Measurements from ENCODE around the gene ZNF577.
"Not testable (repeated sequence)": the region's sequence is repeated elsewhere in the genome, so short reads cannot be mapped to it uniquely, and the experiment has no call there.

ZNF577 gene

GRCh38 chr19:51905639-51906038, 17.9 kb upstream of the ZNF577 start:
- H3K27ac ChIP-seq (ENCODE audit: poor library complexity, severe bottlenecking); H3K27me3 ChIP-seq (ENCODE audit: insufficient read depth, poor library complexity, severe bottlenecking); H3K4me1 ChIP-seq (ENCODE audit: insufficient read depth, poor library complexity, severe bottlenecking); H3K4me3 ChIP-seq (ENCODE audit: severe bottlenecking); ATAC-seq (ENCODE audit: low read depth); DNase-seq (ENCODE audit: low spot score): not testable (repeated sequence)
- H3K36me3 ChIP-seq (ENCODE audit: low read depth), result peaks cover 22% of the 10 kb centered on the region
- peaks cover 18% of the 10 kb centered on the region for H3K9me3 ChIP-seq (ENCODE audit: severe bottlenecking)

DNA sequence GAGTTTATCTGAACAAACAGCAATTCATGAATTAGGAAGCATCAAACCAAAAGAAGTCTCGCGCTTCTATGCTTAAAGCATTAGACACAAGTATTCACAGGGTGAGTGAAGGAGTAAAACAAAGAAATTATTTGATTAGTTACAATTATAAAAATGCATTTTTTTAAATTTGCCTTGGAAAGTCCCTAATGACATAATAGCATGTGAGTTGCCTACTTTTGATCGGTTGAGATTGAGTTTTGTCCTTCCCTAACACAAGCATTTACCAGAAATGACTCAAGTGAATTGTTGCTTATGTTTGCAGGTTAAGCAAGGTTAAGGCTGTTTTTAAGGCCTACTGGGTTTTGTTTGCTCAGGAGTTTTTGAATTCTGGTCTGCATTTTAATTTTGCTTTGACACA, 17.5 kb upstream of the ZNF577 start:
- Histone ChIP-seq H3K36me3 (ENCODE audit: low read depth) (peaks cover 26% of the 10 kb centered on the region), H3K27me3 (ENCODE audit: insufficient read depth, poor library complexity, severe bottlenecking) (no peaks in the 10 kb centered on the region), H3K4me3 (ENCODE audit: severe bottlenecking) (peak overlapping the region; percentile 62), H3K4me1 (ENCODE audit: insufficient read depth, poor library complexity, severe bottlenecking) (no peaks in the 10 kb centered on the region), H3K27ac (ENCODE audit: poor library complexity, severe bottlenecking) (no peak overlapping the region), H3K9me3 (ENCODE audit: severe bottlenecking) (peaks cover 18% of the 10 kb centered on the region)
- ATAC-seq (ENCODE audit: low read depth) (no peak), DNase-seq (ENCODE audit: low spot score) (no peak)
- TF ChIP-seq CTCF (IDR thresholded peaks at IDR 0.05; ENCODE audit: poor library complexity, severe bottlenecking), result peak; percentile 14

- TF ChIP-seq CTCF (IDR thresholded peaks at IDR 0.05; ENCODE audit: poor library complexity, severe bottlenecking), result peak; percentile 35
- Histone ChIP-seq H3K36me3 (ENCODE audit: low read depth) (peaks cover 32% of the 10 kb centered on the region), H3K4me1 (ENCODE audit: insufficient read depth, poor library complexity, severe bottlenecking) (no peaks in the 10 kb centered on the region), H3K27me3 (ENCODE audit: insufficient read depth, poor library complexity, severe bottlenecking) (no peaks in the 10 kb centered on the region), H3K9me3 (ENCODE audit: severe bottlenecking) (peaks cover 18% of the 10 kb centered on the region), H3K27ac (ENCODE audit: poor library complexity, severe bottlenecking) (peak within 1 kb of the TSS; percentile 42), H3K4me3 (ENCODE audit: severe bottlenecking) (peak within 1 kb of the TSS; percentile 62)
- DNase-seq (ENCODE audit: low spot score), result peak; percentile 81
- ATAC-seq (ENCODE audit: low read depth), result peak; percentile 99
Observed at GRCh38 chr19:51904331-51905165, 16.8 kb upstream of the ZNF577 start, which contains the start of gene ZNF649. Gene ZNF649 (minus strand): TSS chr19:51905017. CDS start chr19:51900107, 4,910 bp downstream.

GRCh38 chr19:51903192-51903591, 15.4 kb upstream of the ZNF577 start:
- Histone ChIP-seq H3K4me3 (ENCODE audit: severe bottlenecking) (no peak overlapping the region), H3K4me1 (ENCODE audit: insufficient read depth, poor library complexity, severe bottlenecking) (no peaks in the 10 kb centered on the region), H3K9me3 (ENCODE audit: severe bottlenecking) (peaks cover 20% of the 10 kb centered on the region), H3K36me3 (ENCODE audit: low read depth) (peaks cover 46% of the 10 kb centered on the region), H3K27ac (ENCODE audit: poor library complexity, severe bottlenecking) (no peak overlapping the region), H3K27me3 (ENCODE audit: insufficient read depth, poor library complexity, severe bottlenecking) (no peaks in the 10 kb centered on the region)
- TF ChIP-seq CTCF (IDR thresholded peaks at IDR 0.05; ENCODE audit: poor library complexity, severe bottlenecking), result no peak
- no peak for DNase-seq (ENCODE audit: low spot score)
- ATAC-seq (ENCODE audit: low read depth), result no peak

- no peak for TF ChIP-seq CTCF (IDR thresholded peaks at IDR 0.05; ENCODE audit: poor library complexity, severe bottlenecking)
- H3K9me3 ChIP-seq (ENCODE audit: severe bottlenecking), result peaks cover 20% of the 10 kb centered on the region
- H3K4me1 ChIP-seq (ENCODE audit: insufficient read depth, poor library complexity, severe bottlenecking), result no peaks in the 10 kb centered on the region
- H3K27ac ChIP-seq (ENCODE audit: poor library complexity, severe bottlenecking), result no peak overlapping the region
- ATAC-seq (ENCODE audit: low read depth) (no peak), DNase-seq (ENCODE audit: low spot score) (no peak)
- H3K27me3 ChIP-seq (ENCODE audit: insufficient read depth, poor library complexity, severe bottlenecking), result no peaks in the 10 kb centered on the region
- H3K4me3 ChIP-seq (ENCODE audit: severe bottlenecking), result no peak overlapping the region
- peaks cover 58% of the 10 kb centered on the region for H3K36me3 ChIP-seq (ENCODE audit: low read depth)
Observed at GRCh38 chr19:51901860-51902259, 14.1 kb upstream of the ZNF577 start.
